Ecto neural progenitor cell (in vitro differentiated cells): Measurements from ENCODE around the gene DIABLO.
"Not testable (repeated sequence)": the region's sequence is repeated elsewhere in the genome, so short reads cannot be mapped to it uniquely, and the experiment has no call there.

Experiments
- DNase-seq: peaks from one replicate; pipeline ENCODE4 v3.0.0-alpha.2; 2018; ENCODE audit warnings: low spot score

DIABLO gene

DNA sequence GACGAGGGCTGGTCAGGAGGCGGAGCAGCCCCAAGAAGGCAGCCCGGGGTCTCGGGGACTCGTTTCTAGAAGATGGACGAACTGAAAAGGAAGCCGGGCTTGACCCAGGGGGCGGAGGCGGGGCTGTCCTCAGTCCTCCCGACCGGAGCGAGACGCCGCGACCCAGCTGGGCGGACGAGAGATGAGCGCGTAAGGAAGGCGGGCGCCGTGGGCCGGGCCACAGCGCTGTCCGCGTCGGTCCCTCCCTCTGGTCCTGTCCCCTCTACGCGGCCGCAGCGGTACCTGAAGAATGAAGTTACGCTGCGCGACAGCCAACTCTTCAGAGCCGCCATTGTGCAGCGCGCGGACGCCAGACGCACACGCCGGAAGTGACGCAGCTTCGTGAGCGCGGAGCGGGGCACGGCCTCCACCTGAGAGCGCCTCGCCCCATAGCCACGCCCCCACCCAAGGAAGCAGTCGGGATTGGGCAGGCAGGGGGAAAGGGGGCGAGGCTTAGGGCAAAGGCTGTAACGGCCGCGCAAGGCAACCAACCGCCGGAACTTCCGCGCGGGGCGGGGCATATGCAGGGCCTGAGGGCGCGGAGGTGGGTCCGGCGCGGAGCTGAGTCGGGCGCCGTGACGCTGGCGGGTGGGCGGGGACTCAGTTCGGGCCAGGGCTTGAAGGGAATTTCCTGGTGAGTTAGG lies at the start of gene DIABLO:
Gene DIABLO (minus strand): TSS at position 370 of the 683 bp plus-strand sequence. CDS start 38 bp downstream, at position 332.
- peak; percentile 100 for DNase-seq

DNA sequence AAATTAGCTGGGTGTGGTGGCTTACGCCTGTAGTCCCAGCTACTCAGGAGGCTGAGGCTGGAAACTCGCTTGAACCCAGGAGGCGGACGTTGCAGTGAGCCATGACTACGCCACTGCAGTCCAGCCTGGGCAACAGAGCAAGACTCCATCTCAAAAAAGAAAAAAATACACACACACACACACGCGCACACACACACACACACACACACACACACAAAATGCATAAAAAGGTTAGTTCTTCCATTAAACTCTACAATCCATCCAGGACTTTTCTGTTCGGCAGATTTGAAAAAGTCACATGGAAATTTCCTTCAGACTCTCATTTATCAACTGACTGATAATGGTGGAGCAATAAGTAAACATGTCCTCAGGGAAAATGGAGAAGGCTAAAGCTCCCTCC lies 49.6 kb upstream of the DIABLO start:
- DNase-seq = no peak

DNA sequence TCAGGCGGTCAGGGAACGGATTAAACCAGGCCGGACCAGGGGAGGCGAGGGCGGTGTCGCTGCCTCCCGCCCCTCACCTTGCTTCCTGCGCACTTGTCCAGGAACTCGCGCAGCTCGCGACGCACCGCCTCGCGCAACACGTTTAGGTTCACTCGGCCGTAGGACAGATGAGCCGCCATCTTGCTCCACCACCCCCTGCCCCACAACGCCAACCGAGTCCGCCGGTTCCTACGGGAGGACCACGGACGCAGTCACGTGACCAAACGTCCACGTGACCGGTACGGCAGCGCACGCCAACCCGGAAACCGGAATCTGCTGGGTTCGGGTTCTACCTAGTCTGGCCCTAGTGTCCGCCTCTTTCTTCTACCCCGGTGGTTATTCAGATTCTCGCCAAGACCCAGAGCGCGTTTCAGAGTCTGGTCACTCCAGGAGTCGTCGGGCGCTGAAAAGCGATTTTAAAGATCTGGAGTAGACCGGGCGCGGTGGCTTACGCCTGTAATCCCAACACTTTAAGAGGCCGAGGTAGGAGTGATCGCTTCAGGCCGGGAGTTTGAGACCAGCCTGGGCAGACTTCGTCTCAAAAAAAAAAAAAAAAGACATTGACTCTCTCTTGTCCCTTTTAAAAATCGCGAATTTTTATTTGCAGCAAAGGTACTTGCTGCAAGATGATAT lies 40.5 kb upstream of the DIABLO start, which contains the start of gene VPS33A:
Gene VPS33A (minus strand): TSS at position 265 of the 672 bp plus-strand sequence. CDS start 86 bp downstream, at position 179.
- DNase-seq = peak; percentile 100

DNA sequence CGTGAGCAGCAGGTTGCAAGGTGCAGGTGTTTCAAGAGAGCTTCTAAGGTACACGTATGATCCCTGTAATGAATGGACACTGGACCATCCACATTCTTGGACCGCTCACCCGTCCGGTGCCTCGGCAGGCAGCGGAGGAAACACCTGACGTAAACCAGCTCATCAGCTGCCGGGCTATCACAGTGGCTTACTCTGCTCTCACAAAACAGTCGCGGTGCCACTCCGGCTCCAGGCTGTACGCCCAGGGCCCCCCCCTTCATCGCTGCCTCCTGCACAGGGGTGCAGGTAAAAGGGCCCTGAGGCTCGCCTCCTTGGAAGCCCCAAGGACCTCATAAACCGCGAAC lies 40.0 kb upstream of the DIABLO start:
- DNase-seq = no peak

DNA sequence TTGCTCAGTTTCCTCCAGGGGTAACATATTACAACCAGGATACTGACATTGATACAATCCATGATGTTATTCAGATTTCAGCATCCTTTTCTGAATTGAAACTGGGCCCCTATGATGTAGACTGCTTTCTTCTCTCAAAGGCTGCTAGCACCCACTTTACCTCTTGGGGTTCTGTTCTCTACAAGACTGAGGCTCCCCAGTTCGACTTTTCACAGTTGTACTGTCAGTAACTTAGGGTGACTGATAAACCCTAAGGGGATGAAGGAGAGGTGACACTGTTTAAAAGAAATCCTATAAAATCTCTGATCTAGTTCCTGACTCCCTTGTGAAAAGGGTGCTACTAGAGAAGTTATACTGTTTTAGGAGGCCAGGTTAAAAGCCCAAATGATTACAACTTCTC lies 39.6 kb upstream of the DIABLO start:
- no peak for DNase-seq

DNA sequence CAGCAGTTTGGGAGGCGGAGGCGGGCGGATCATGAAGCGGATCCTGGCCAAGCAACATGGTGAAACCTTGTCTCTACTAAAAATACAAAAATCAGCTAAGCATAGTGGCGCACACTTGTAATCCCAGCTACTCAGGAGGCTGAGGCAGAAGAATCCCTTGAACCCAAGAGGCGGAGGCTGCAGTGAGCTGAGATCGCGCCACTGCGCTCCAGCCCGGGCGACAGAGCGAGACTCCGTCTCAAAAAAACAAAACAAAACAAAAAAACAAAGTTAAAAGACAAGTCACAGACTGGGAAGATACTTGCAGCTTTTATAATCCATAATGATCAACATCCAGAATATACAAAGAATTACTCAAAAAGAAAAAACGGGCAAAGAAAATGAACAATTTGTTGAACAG lies 34.9 kb upstream of the DIABLO start:
- not testable (repeated sequence) for DNase-seq

DNA sequence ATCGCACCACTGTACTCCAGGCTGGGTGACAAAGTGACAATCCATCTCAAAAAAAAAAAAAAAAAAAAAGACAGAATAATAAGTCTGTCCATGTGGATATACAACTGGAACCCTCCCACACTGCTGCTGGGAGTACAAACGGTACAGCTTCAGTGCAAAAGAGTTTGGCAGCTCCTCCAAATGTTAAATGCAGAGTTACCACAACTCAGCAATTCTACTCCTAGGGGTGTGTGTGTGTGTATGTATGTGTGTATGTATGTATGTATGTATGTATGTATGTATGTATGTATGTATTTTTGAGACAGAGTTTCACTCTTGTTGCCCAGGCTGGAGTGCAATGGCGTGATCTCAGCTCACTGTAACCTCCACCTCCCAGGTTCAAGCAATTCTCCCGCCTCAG lies 33.1 kb upstream of the DIABLO start:
- DNase-seq = not testable (repeated sequence)

DNA sequence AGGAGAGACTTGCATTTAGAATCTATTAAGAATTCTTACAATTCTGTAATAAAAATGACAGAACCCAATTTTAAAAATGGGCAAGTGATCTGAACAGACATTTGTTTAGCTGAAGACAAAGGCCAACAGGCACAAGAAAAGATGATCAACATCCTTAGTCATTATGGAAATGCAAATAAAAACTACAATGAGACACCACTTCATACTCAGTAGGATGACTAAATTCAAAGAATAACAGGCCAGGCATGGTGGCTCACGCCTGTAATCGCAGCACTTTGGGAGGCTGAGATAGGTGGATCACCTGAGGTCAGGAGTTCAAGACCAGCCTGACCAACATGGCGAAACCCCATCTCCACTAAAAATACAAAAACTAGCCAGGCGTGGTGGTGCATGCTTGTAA lies 32.6 kb upstream of the DIABLO start:
- DNase-seq = not testable (repeated sequence)

DNA sequence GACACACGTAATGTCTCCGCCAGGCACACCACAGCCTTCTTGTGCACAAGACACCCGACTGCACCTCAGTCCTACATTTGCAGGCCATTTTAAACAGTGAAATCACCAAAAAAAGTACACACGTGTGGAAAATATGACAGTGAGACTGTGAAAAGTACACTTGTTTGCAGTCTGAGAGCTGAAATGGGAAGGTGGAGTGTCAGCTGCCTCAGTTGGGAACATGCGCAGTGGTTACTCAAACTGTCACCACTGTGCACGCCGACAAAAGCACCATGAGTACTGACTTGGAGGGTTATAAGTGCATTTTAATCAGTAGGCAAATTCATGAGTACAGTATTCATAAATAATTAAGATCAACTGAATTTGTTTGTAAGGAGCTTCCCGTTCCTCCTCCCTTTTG lies 24.7 kb upstream of the DIABLO start:
- no peak for DNase-seq

DNA sequence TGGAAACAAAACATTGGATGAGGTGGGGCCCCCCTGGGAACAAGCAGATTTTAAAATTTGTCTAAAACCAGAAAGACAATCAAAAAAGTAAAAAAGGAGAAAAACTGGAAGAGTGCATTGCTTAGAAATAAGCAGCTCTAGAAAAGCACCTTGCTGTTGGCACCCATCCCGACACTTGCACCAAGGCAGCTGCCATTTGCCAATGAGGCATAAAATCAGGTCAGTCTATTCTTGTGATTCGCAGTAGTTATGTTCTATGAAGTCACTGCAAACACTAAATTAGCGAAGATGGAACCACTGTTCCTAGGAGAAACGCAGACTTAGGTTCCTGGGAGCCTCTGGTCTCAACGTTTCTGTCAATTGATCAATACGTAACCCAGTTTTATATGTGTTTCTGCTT lies 24.2 kb upstream of the DIABLO start:
- no peak for DNase-seq

DNA sequence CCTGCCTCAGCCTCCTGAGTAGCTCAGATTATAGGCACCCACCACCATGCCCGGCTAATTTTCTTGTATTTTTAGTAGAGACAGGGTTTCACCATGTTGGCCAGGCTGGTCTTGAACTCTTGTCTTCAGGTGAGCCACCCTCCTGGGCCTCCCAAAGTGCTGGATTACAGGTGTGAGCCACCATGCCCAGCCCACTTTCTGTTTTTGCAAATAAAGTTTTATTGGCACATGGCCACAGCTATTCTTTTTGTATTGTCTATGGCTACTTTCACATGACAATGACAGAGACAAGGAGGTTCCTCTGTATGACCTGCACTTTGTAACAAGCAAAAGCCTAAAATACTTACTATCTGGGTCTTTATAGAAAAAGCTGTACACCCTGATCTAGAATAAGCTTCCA lies 19.7 kb upstream of the DIABLO start:
- DNase-seq = no peak

DNA sequence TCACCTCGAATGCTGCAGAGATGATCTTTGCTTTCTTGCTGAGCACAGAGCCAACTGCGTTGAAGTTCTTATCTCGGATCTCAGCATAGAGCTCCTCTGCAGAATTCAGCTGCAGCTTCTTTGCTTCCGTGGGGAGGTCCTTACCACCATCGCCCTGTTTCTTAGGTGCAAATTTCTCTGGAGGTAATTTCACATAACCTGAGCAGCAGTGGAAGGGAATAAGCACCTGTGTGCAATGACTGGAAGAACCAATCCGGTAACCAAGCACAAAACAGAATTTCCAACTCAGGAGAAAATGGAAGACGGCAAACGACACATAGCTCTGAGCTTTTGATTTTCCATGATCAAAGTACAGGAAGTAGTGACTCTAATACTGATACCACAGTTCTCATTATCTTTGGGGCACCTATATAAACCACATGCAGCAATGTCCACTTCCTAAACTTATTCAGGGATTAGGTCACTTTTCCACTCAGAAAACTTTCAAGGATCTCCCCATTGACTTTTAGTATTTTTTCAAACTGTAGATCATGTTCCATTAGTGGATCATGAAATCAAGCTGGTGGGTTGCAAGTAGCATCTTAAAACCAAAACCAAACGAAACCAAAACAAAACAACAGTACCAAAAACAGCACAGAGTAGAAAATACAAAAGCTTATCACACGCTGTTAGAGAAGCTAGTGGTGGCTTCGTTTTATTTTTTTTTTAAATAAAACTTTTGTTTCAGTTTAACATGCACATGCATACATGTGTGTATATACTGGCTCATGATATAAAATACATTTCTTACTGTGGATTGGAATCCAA lies 18.9 kb upstream of the DIABLO start:
- DNase-seq = no peak

DNA sequence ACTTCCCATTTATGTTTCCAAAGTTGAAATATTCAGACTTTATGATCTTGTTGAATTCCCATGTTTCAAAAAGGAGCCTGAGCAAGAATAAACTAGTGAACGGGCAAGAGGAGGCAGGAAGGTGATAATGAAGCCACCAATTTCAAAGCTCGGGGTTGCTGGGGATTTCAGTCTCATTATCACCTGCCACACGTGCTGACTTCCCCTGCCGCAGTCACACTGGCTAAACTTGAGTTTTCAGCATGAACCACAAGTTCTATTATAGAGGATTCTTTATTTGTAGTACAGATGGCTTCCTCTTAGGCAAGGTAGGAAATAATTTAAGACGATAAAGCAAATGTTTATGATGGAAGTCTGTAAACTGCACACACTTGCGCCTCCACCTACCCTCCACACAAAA lies 18.1 kb upstream of the DIABLO start:
- no peak for DNase-seq

DNA sequence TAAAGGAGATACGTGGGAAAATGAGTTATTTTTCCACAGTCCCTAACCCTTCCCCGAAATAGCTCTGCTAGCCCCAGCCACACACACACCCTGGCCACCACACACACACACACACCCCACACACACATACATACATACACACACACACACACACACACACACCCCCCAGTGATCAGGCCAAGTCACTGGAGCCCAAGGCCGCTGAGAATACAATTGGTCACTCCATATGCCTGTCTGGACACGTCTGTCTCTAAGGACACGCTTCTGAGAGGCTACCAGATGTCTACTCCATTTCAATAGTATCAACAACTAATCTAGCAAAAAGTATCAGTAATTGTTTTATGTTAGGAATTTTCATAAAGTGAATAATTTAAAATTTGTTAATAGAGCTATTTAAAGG lies 13.0 kb upstream of the DIABLO start:
- DNase-seq = no peak

DNA sequence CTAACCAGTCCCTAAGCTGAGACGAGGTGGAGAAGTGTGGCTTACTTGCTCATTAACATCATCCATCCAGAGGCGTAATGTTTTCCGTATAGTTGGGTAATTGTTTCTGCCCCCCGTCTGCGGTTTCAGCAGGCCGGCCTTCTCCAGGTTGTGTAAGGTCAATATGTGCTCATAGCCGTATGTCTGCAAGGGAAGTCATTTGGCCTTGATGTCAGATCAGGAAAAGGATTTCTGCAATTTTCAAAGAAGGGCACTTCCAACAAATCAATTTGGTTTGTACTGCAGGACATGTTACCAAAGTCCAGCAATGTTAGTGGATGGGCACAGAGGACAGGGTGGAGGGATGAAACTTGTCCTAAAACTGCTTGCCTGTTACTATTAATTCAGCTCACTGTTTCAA lies 9.9 kb upstream of the DIABLO start:
- DNase-seq = no peak

DNA sequence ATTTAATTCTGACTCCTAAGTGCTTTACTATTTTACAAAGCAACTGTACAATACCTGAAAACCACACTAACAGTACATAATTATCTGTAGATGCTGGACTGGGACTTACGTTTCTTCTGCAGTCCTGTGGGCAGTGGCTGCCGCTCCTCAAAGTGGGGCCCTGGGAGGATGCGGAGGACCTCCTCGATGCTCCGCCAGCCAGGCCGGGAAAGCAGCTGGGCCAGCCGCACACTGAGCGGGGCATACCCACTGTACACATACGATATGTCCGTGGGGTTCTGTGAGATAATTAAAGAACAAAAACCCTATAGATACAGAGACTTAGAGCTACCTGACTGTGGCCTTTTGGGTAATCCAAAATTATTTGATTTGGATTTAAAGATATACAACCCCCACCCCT lies 6.8 kb upstream of the DIABLO start:
- no peak for DNase-seq

DNA sequence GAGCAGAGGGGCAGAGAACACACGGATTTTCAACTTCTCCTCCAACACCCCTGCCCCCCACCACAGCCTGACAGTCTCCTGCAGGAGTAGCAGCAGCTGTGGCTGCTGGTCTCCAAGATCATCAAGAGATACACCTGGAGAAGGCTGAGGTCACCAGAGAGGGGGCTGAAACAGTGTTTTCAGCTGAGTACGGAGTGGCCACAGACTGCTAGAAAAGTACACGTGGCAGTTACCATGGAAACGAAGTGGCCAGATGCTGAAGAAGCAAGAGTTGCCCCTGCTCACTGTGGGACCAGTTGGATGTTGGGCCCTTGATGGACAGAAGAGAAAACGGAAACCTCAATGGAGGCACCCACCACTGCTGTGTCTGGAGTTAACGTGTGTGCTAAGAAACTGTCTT lies 4.9 kb upstream of the DIABLO start:
- DNase-seq = no peak

DNA sequence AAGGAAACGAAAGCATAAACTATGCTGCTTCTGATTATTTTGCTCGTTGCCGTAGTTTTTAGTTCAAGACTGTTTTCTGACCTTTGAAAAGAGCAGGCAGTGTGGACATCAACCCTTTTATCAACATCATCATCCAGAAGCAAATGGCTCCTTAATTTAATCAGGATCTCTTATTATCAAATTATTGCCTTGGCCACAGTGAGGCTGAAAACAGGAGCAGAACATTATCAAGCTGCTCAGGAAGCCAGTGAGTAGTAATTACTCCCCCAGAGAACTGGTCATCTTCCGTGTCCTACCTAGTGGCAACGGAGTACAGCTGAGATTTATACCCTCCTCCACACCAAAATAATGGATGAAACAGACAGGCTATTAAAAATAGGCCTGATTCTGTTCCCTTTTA lies 2.2 kb upstream of the DIABLO start:
- no peak for DNase-seq

DNA sequence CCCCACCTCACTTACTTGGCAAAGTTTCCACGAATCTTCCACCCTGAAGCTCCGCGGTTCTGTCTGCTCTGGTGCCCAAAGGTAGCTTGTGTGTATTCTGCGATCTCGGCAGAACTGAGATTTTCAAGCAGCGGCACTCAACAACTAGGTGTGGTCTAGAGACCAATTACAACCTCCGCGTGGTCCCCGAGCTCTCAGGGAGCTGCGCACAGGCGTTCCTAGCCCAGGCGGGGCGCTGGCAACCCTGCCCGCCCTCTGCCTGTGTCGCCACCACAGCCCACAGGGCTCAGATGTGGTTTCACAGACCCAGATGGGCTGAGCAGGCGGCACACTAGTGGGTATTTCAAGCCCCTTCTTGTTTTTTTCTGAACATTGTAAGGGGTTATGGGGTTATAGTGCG lies 1.5 kb upstream of the DIABLO start:
- DNase-seq = no peak

DNA sequence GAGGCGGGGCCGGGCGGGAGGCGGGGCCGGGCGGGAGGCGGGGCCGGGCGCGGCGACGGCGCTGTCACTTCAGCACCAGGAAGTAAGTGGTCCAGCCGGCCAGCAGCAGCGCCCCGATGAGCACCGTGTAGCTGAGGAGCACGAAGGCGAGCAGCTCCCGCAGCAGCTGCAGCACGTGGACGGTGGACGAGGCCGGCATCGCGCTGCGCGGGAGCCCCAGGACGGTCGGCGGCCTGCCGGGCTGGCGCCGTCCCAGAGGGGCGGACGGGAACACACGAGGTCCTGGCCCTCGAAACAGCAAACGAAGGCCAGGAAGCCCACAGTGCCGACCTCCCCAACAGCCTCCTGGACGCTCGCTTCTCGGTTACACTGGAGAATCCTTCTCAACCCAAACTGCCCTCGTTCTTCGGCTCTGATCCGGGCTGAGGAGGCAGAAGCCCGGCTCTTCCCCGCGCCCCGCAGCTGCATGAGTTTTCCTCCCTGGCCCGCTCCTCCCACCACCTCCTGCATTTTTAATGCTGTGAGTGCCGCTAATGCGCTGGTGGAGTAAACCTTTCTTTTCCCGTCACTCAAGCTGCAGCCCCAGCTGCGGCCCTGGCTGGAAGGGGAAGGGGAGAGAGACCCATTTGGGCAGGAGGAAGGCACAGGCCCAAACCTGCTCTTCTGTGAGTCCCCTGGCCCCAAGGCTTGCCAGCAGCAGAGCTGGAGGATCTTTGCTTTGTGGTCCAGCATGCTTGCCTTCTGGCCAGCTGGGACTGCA lies 694 bp upstream of the DIABLO start:
- DNase-seq = no peak

DNA sequence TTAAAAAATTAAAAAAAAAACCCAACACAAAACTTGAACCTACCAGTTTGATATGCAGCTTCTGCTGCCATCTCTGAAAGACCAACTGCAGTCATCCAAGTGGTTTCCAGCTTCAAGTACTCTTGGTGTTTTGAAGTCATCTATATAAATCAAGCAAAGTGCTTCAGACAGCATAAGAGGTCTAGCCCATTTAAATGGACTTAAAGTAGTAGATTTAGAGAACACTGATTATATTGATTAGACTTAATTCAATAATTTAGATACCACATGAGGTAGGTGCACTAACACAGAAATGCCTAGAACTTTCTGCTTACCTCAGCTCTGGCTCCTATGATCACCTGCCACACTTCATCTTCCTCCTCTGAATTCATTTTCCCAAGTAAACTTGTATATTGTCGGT lies 9.4 kb downstream of the DIABLO start:
- DNase-seq = no peak

DNA sequence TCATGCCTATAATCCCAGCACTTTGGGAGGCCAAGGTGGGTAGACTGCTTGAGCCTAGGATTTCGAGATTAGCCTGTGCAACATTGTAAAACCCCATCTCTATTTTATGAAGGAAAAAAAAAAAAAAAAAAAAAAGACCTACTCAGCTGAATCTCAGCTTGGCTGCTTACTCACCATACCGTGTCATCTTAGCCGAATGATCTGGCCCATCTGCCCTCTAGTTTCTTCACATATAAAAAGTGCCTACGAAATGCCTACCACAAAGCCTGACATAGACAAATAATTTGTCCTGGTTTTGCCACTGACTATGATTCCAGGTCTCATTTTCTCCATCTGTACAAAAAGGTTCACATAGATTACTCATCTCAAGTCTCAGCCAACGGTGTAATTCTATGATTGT lies 10.1 kb downstream of the DIABLO start:
- DNase-seq = no peak
